Measurements from ENCODE around the gene CYP2C18.

DNA sequence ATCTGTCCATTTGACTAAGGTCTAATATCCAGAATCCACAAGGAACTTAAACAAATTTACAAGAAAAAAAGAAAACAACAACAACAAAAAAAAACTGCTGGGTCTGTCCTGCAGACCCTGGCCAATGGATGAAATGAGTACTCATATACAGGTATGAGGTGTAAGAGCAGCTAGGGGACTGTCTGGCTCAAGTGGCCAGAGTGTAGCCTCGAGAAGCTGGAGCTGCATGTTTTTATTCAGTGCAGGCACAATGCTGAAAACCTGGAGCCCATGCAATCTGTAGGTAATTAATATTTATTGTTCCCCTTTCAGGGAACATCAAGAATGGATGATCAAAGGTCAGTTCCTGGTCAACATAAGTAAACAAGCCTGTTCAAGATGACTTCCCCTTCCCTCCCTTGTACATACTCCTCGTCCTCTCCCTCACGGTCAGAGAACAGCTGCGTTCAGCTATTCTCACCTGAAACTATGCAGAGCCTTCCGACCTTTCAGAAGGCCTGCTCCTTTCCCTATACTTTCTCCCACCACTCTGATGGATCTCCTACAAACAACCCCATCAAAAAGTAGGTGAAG is 94.4 kb downstream of the CYP2C18 start:
- no peak for TF ChIP-seq POLR2A (IDR thresholded peaks at IDR 0.05)
- TF ChIP-seq, protein P1, sequence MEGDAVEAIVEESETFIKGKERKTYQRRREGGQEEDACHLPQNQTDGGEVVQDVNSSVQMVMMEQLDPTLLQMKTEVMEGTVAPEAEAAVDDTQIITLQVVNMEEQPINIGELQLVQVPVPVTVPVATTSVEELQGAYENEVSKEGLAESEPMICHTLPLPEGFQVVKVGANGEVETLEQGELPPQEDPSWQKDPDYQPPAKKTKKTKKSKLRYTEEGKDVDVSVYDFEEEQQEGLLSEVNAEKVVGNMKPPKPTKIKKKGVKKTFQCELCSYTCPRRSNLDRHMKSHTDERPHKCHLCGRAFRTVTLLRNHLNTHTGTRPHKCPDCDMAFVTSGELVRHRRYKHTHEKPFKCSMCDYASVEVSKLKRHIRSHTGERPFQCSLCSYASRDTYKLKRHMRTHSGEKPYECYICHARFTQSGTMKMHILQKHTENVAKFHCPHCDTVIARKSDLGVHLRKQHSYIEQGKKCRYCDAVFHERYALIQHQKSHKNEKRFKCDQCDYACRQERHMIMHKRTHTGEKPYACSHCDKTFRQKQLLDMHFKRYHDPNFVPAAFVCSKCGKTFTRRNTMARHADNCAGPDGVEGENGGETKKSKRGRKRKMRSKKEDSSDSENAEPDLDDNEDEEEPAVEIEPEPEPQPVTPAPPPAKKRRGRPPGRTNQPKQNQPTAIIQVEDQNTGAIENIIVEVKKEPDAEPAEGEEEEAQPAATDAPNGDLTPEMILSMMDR (IDR thresholded peaks at IDR 0.05) = no peak
